CD14-positive monocyte (primary cell): Measurements from ENCODE around the gene TMEM92. TPM values are rescaled to one million over a fixed set of nuclear protein-coding genes. Genes with fewer than 3 reads are reported as not detected.

Source experiments
- DNase-seq, 3 donors: peaks; one replicate each; pipeline ENCODE4 v3.0.0-alpha.2; 2011 to 2022
- H2AFZ ChIP-seq: 2 replicates; pipeline ENCODE4 v1.6.0; 2012; ENCODE audit warnings: mild to moderate bottlenecking, low read depth, low read length, inconsistent platforms; ENCODE audit not compliant: insufficient read depth, poor library complexity, severe bottlenecking
- H3K27ac ChIP-seq, 2 donors: 1 replicate in 1 of 2; 2 replicates in 1 of 2; pipeline ENCODE4 v1.5.1; 2012 to 2013; ENCODE audit warnings: low read length in 2 of 2, control low read depth in 1 of 2, inconsistent platforms in 1 of 2, low read depth in 1 of 2, mild to moderate bottlenecking in 1 of 2
- H3K27me3 ChIP-seq, 2 donors: one replicate each; pipeline versions ENCODE4 v1.6.0 to v1.6.1; 2011 to 2013; ENCODE audit warnings: low read length in 2 of 2; ENCODE audit not compliant: control insufficient read depth in 2 of 2, insufficient read depth in 2 of 2
- H3K36me3 ChIP-seq, 2 donors: replicated peaks in 1 of 2; 1 replicate in 1 of 2; 2 replicates in 1 of 2; pipeline versions ENCODE4 v1.5.1 to v1.6.1; 2012 to 2013; ENCODE audit warnings: low read length in 2 of 2, control low read depth in 1 of 2, inconsistent platforms in 1 of 2, mild to moderate bottlenecking in 1 of 2; ENCODE audit not compliant: insufficient read depth in 2 of 2, control insufficient read depth in 1 of 2
- H3K4me1 ChIP-seq, 2 donors: 1 replicate in 1 of 2; 2 replicates in 1 of 2; pipeline versions ENCODE4 v1.5.1 to v1.6.1; 2012 to 2013; ENCODE audit warnings: low read length in 2 of 2, control low read depth in 1 of 2, inconsistent platforms in 1 of 2, mild to moderate bottlenecking in 1 of 2, moderate library complexity in 1 of 2; ENCODE audit not compliant: insufficient read depth in 2 of 2, control insufficient read depth in 1 of 2
- H3K4me2 ChIP-seq: replicated peaks from 2 replicates; pipeline ENCODE3; 2012; ENCODE audit warnings: low read length, moderate library complexity, mild to moderate bottlenecking; ENCODE audit not compliant: poor library complexity, severe bottlenecking; ENCODE audit errors: extremely low read depth
- H3K4me3 ChIP-seq, 3 experiments: fragments of 200-600 bp in 1 of 3; sonication (generic) in 1 of 3; replicated peaks in 1 of 3; 1 replicate in 2 of 3; 2 replicates in 1 of 3; pipeline ENCODE4 v1.5.1; 2011 to 2013; ENCODE audit warnings: low read length in 3 of 3, mild to moderate bottlenecking in 3 of 3, control low read depth in 2 of 3, low read depth in 2 of 3, inconsistent platforms in 1 of 3, moderate library complexity in 1 of 3
- H3K79me2 ChIP-seq: 2 replicates; pipeline ENCODE4 v1.6.0; 2012; ENCODE audit warnings: mild to moderate bottlenecking, control low read depth, inconsistent platforms, low read length, moderate library complexity; ENCODE audit not compliant: insufficient read depth
- H3K9ac ChIP-seq: 2 replicates; pipeline ENCODE4 v1.6.0; 2017; ENCODE audit warnings: low read length, mild to moderate bottlenecking; ENCODE audit not compliant: insufficient read depth, poor library complexity, severe bottlenecking
- H3K9me3 ChIP-seq, 2 donors: replicated peaks in 1 of 2; 1 replicate in 1 of 2; 2 replicates in 1 of 2; pipeline versions ENCODE4 v1.5.1 to v1.6.1; 2012 to 2013; ENCODE audit warnings: low read length in 2 of 2, control low read depth in 1 of 2; ENCODE audit not compliant: control insufficient read depth in 1 of 2, insufficient read depth in 1 of 2
- H4K20me1 ChIP-seq: 2 replicates; pipeline ENCODE4 v1.6.0; 2012; ENCODE audit warnings: mild to moderate bottlenecking, low read length, control low read depth, moderate library complexity; ENCODE audit not compliant: insufficient read depth
- H3K27ac Mint-ChIP-seq, 7 donors: one replicate each; pipeline ENCODE4 v1.8.0; 2020; ENCODE audit warnings: mild to moderate bottlenecking in 7 of 7, mixed read lengths in 7 of 7, moderate library complexity in 6 of 7, inconsistent platforms in 2 of 7
- H3K27me3 Mint-ChIP-seq, 3 donors: one replicate each; pipeline ENCODE4 v1.8.0; 2021 to 2022; ENCODE audit warnings: low read depth in 3 of 3, mild to moderate bottlenecking in 3 of 3, mixed read lengths in 3 of 3, moderate library complexity in 3 of 3, inconsistent platforms in 1 of 3
- H3K36me3 Mint-ChIP-seq, 2 donors: one replicate each; pipeline ENCODE4 v1.8.0; 2020; ENCODE audit warnings: mixed read lengths in 2 of 2, inconsistent platforms in 1 of 2, mild to moderate bottlenecking in 1 of 2
- H3K4me1 Mint-ChIP-seq: one replicate; pipeline ENCODE4 v1.8.0; 2020; ENCODE audit warnings: mild to moderate bottlenecking, mixed read lengths
- H3K4me3 Mint-ChIP-seq, 2 donors: one replicate each; pipeline ENCODE4 v1.8.0; 2020; ENCODE audit warnings: mild to moderate bottlenecking in 2 of 2, mixed read lengths in 2 of 2, moderate library complexity in 1 of 2
- H3K9me3 Mint-ChIP-seq, 7 donors: one replicate each; pipeline ENCODE4 v1.8.0; 2020 to 2022; ENCODE audit warnings: mixed read lengths in 7 of 7, mild to moderate bottlenecking in 6 of 7, moderate library complexity in 6 of 7, inconsistent platforms in 2 of 7
- CTCF ChIP-seq: fragments of 200-600 bp; IDR thresholded peaks from one replicate; pipeline ENCODE4 v1.8.0; 2022; ENCODE audit warnings: antibody characterized with exemption, mild to moderate bottlenecking
- WGBS: methylation state at CpG from one replicate; pipeline ENCODE4 v1.1.5; 2013; ENCODE audit warnings: missing lambda C conversion rate; ENCODE audit not compliant: insufficient coverage; 5-methylcytosine and 5-hydroxymethylcytosine counted together
- intact Hi-C, 2 donors: fragments of 100-400 bp; cut with micrococcal nuclease; formaldehyde crosslinking; loops; one replicate each; pipeline versions ENCODE4 v1.15.0 to v1.15.1; 2023
- polyA plus RNA-seq, 3 donors: library from polyadenylated mRNA; depleted of rRNA in 1 of 3; unstranded in 2 of 3; stranded (reverse) in 1 of 3; fragments of 300-500 nt in 2 of 3; fragments of >200 nt in 1 of 3; fragmentation: Illumina TruSeq in 2 of 3; gene quantifications; 1 replicate in 2 of 3; 2 replicates in 1 of 3; pipeline ENCODE4 v1.2.3, GENCODE V29; 2012 to 2021

Gene TMEM92
- polyA plus RNA-seq, 3 donors: not detected

DNA sequence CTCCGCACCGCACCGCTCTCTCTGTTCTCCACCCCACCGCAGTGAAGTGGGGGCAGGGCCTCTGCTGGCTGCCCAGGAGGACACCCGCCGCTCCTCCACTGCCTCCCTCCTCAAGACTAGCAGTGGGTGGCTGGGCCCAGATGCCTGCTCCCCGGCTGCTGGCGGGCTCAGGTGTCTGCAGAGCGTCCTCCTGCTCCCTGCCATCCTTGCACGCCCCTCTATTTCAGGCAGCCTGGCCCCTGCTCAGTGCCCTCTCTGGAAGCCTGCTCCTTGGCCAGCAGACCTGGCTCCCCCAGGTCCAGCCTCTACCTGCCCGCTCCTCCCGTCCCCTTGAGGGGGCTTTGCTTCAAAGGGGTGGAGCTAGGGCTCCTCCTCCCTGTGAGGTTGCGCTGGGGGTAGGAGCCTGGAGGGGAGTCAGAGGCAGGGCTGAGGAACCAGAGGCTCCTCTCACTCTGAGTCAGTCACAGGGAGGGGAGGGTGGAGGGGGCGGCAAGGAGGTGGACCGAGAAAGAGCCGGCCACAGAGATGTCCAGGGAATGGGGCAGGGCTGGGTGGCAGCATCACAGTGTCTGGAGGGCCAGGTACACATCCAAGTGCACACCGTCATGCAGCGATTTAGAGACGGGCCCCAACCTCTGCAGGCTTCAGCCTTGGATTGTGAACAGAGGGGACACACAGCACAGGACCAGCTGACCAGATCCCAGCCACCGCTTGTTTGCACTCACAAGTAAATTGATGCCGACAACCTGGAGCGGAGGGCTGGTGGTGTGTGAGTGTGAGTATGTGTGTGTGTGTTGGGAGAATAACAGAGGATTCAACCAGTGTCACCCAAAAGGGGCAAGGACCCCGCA lies 9.8 kb upstream of the TMEM92 start:
- no peaks in the 10 kb centered on the region for H3K36me3 Mint-ChIP-seq
- WGBS: 95% methylated on average over 16 of the region's 23 CpGs
- Histone ChIP-seq H3K4me2 (no peak overlapping the region), H3K4me3 (no peak overlapping the region), H3K27me3 (no peaks in the 10 kb centered on the region), H3K9me3 (no peaks in the 10 kb centered on the region), H3K79me2 (no peaks in the 10 kb centered on the region), H4K20me1 (no peaks in the 10 kb centered on the region), H3K9ac (no peak overlapping the region), H3K36me3 (no peaks in the 10 kb centered on the region), H3K4me1 (no peaks in the 10 kb centered on the region), H3K27ac (no peak overlapping the region), H2AFZ (no peak overlapping the region)
- no peak for DNase-seq
- no peak for TF ChIP-seq CTCF
- peaks cover 7 to 15% (median 11%) of the 10 kb centered on the region in 3 donors for H3K27me3 Mint-ChIP-seq
- H3K4me3 Mint-ChIP-seq: no peak overlapping the region
- H3K9me3 Mint-ChIP-seq: no peaks in the 10 kb centered on the region
- intact Hi-C loops: loop anchor here in 1 of 2 donors (5.0 kb wide), 1 partner anchor 38 kb away; no protein-coding TSS in a partner anchor
- H3K27ac Mint-ChIP-seq: no peak overlapping the region
- peaks cover 4% of the 10 kb centered on the region for H3K4me1 Mint-ChIP-seq

DNA sequence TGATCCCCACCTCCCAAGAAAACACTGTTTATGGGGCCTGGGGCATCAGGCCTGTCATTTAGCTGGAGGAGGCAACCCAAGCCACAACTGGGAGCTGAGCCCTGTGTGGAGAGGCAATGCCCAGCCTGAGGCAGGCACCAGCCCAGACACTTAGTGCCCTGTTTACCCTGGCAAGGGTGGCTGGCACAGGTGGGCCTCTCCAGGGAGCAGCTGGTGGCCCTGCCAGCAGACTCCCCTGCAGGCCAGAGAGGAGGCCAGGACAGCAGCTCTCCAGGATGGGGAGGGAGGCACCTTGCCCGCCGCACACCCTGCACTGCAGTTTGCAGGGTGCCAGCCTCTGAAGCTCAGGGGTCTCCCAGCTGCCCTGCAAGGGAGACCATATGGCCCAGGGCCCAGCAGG lies 9.1 kb upstream of the TMEM92 start:
- Mint-ChIP-seq H3K4me3 (no peak overlapping the region), H3K4me1 (peaks cover 4% of the 10 kb centered on the region), H3K9me3 (no peaks in the 10 kb centered on the region), H3K27ac (no peak overlapping the region), H3K36me3 (no peaks in the 10 kb centered on the region), H3K27me3 (peaks cover 7 to 15% (median 10%) of the 10 kb centered on the region in 3 donors)
- no peak for TF ChIP-seq CTCF
- H3K36me3 ChIP-seq: no peaks in the 10 kb centered on the region
- H3K9me3 ChIP-seq: no peaks in the 10 kb centered on the region
- H3K4me3 ChIP-seq: no peak overlapping the region
- no peaks in the 10 kb centered on the region for H3K27me3 ChIP-seq
- no peaks in the 10 kb centered on the region for H3K79me2 ChIP-seq
- H3K9ac ChIP-seq: no peak overlapping the region
- no peaks in the 10 kb centered on the region for H3K4me1 ChIP-seq
- intact Hi-C loops: loop anchor here in 1 of 2 donors (5.0 kb wide), 1 partner anchor 37 kb away; no protein-coding TSS in a partner anchor
- no peaks in the 10 kb centered on the region for H4K20me1 ChIP-seq
- H3K4me2 ChIP-seq: no peak overlapping the region
- WGBS: 100% methylated on average over 2 of the region's 2 CpGs
- H3K27ac ChIP-seq: no peak overlapping the region
- no peak overlapping the region for H2AFZ ChIP-seq
- DNase-seq: no peak
